ENCODE results near the gene HIP1R. TPM values are rescaled to one million over a fixed set of nuclear protein-coding genes. Genes with fewer than 3 reads are reported as not detected.
"Not testable (repeated sequence)": the region's sequence is repeated elsewhere in the genome, so short reads cannot be mapped to it uniquely, and the experiment has no call there.

Gene HIP1R
- total RNA-seq, 1 donor from 2014 or later = 12.9 TPM

DNA sequence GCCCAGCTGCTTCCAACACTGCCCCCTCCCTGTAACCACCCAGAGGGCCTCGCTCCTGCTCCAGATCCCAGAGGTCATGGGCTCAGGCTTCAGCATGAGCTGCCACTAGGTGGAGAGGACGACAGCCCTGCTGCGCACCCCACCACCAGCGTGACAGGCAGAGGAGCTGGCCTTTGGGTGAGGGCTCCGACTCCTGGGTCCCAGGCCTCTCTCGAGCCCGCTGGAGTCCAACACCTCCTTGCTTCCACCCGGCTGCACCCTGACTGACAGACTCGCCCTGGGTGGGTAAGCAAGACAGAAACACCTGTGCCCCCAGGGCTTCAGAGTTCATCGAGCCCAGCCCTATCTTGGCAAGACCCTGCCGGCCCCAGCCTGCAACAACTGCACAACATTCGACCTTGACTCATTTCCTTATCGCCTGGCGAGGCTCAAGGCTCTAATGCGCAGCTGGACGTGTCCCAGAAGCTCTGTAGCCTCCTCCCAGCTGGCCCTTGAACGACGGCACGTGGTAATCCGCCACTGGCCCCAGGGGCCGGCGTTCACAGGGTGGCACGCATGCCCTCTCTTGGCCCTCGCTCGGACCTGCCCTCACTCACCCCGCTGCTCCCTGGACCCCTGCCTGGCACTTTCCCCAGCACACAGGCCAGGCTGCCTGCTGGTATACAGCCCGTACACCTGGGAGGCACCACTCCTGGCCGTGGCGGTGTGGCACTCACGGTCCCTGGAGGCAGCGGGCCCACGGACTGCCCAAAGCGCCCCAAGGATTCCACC, 32.6 kb downstream of the HIP1R start:
- peak; percentile 64 for ATAC-seq (ENCODE audit: poor library complexity)
- peak; percentile 86 for DNase-seq
- intact Hi-C loops (cut with DNase I) = no loop called here

GRCh38 chr12:122868471-122869177, 33.4 kb downstream of the HIP1R start:
- intact Hi-C loops (cut with DNase I) = no loop called here
- DNase-seq (peak; percentile 30), ATAC-seq (ENCODE audit: poor library complexity) (no peak)

GRCh38 chr12:122869207-122869973, 34.1 kb downstream of the HIP1R start:
- no peak for DNase-seq
- intact Hi-C loops (cut with DNase I) = no loop called here
- ATAC-seq (ENCODE audit: poor library complexity) = no peak

DNA sequence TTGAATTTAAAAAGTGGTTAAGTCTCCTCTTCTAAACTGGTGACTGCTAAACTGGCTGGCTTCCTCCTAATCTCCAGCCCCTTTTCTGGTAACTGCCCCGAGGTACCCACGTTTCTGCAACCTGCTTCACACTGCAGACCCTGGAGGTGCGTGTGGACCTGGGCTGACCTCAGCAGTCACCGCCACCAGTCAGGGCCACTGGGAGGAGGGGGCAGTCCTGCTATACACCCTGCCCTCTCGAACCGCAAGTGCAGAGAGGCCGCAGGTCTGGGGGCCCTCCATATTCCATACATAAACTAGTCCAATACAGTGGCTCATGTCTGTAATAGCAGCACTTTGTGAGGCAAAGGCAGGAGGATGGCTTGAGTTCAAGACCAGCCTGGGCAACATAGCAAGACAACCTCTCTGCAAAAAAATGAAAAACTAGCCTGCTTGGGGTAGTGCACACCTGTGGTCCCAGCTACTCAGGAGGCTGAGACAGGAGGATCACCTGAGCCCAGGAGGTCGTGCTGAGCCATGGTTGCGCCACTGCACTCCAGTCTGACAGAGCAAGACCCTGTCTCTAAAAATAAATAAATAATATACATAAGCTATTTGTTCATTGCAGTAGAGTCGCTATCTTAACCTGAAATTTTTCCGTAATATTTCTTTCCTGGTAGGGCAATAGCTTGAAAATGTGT, 35.0 kb downstream of the HIP1R start:
- intact Hi-C loops (cut with DNase I) = no loop called here

GRCh38 chr12:122870867-122871664, 35.8 kb downstream of the HIP1R start:
- intact Hi-C loops (cut with DNase I) = no loop called here
- peak; percentile 63 for DNase-seq

More for the DNA sequence above, 35.0 kb downstream of the HIP1R start:
- ATAC-seq (ENCODE audit: poor library complexity) = no peak
- DNase-seq = peak; percentile 31

GRCh38 chr12:122871851-122872780, 36.9 kb downstream of the HIP1R start:
- DNase-seq (peak; percentile 71), ATAC-seq (ENCODE audit: poor library complexity) (peak; percentile 44)
- intact Hi-C loops (cut with DNase I) = no loop called here

More at GRCh38 chr12:122870867-122871664, 35.8 kb downstream of the HIP1R start:
- no peak for ATAC-seq (ENCODE audit: poor library complexity)

- intact Hi-C loops (cut with DNase I) = no loop called here
- no peak for ATAC-seq (ENCODE audit: poor library complexity)
- DNase-seq = no peak
Measured at GRCh38 chr12:122872815-122873361, 37.6 kb downstream of the HIP1R start.

DNA sequence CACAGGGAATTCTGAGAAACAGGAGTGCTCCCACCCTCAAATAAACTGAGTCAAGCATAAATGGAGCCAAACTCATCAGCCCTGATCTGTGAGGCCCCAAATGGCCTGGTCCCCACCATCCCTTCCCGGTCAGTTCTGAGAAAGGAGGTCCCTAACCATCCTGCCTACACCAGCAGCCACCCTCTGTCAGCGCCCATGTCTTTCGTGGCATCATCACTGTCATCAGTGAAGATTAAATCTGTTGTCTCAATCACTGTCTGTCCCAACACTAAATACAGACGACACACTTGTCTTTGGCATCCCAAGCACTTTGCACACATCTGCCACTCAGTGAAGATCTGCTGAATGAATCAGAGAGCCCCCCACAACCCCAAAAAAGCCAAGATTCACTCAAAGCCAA, 38.3 kb downstream of the HIP1R start:
- intact Hi-C loops (cut with DNase I) = no loop called here

DNA sequence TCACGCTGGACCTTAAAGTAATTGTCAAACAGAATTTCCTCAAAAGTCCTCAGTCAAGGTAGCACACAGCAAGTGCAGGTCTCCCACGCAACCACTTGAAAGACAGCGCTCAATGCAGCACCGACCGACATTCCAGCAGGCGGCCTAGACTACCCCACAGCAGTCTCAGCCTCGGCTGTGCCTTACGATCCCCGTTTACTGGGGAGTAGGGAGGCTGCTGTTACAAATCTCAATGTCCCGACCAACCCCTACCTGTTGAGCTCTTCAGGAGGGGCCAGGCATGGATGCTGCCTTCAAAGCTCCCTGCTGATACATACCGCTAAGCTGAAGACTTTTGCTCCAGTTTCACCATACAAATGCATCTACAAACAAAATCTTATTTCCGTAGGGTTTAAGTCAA, 38.8 kb downstream of the HIP1R start:
- DNase-seq = no peak
- intact Hi-C loops (cut with DNase I) = no loop called here
- ATAC-seq (ENCODE audit: poor library complexity) = no peak

More for the DNA sequence above, 38.3 kb downstream of the HIP1R start:
- ATAC-seq (ENCODE audit: poor library complexity) (no peak), DNase-seq (no peak)

DNA sequence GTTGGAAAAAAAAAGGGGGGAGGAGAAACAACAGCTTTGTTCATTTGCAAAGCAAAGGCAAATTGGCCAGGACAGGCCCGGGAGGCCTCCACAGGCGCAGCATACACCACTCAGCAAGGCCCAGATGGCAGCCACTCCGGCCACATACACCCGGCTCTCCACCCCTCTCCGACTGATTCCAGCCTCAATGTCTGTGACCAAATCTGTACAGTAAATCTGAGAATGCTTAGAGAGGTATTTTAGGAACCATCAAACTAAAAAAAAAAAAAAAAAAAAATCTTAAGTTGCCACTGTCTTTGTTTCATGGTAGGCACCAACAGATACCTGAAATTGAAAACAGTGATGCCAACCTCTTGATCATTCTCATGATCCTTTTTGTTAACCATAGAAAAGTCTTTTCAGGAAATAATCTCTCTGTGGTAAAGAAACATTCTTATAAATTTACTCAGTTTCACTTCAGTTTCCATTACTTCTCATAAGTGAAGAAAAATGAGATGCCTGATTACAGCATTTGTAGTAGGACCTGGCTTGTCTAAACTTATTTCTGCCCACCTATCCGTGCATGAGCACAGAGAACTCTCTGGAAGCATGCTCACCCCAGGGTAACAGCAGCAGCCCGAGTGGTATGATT, 40.4 kb downstream of the HIP1R start:
- ATAC-seq (ENCODE audit: poor library complexity) (no peak), DNase-seq (no peak)
- intact Hi-C loops (cut with DNase I) = no loop called here

- DNase-seq; ATAC-seq (ENCODE audit: poor library complexity); intact Hi-C loops (cut with DNase I): not testable (repeated sequence)
Measured at GRCh38 chr12:122876281-122876680, 41.0 kb downstream of the HIP1R start.

DNA sequence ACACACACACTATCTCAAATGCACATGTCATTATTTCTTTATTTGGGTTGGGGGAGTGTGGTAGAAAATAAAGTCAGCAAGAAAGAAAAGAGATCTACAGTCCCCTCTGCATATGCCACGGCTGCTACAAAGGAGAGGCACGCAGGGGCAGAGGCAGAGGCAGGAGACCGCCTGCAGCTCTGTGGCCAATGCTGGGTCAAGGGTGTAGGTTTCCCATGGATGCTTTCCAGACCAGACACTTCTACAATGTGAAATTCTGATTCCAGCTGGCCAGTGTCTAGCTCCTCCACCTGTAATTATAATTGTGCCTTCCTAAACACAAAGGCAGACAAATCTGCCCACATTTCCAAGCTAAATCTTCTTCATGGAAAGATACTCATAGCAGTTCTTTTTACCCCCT, 41.5 kb downstream of the HIP1R start:
- intact Hi-C loops (cut with DNase I) = no loop called here
- ATAC-seq (ENCODE audit: poor library complexity) (peak; percentile 43), DNase-seq (peak; percentile 39)

DNA sequence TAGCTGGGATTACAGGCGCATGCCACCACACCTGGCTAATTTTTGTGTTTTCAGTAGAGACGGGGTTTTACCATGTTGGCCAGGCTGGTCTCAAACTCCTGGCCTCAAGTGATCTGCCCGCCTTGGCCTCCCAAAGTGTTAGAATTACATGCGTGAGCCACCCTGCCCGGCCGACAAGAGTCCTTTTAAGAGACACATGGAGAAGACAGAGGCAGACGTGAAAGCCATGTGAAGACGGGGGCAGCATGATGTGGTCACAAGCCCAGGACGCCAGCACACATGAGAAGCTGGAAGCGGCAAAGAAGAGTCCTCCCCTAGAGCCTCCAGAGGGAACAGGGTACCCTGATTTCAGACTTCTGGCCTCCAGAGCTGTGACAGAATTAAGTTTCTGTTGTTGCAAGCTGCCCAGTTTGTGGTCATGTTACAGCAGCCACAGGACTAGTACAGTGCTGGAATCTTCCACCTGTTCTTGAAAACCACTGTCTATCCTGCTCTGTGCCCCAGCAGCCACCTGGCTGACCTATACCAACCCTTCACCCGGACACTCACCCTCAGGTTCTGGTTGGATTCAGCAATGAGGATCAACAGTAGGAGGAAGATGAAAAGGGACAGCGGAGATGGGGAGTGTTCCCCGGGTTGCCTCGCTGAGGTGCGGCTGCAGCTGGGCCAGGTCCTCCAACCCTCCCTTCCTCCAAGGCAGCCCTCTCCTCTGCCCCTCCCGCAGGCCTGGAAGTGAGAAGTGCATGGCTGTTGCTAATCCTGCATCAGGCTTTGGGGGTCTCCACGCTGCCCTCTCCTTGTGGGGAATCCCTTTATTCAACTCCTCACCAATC, 43.7 kb downstream of the HIP1R start:
- intact Hi-C loops (cut with DNase I) = no loop called here
- DNase-seq (peak; percentile 35), ATAC-seq (ENCODE audit: poor library complexity) (no peak)

DNA sequence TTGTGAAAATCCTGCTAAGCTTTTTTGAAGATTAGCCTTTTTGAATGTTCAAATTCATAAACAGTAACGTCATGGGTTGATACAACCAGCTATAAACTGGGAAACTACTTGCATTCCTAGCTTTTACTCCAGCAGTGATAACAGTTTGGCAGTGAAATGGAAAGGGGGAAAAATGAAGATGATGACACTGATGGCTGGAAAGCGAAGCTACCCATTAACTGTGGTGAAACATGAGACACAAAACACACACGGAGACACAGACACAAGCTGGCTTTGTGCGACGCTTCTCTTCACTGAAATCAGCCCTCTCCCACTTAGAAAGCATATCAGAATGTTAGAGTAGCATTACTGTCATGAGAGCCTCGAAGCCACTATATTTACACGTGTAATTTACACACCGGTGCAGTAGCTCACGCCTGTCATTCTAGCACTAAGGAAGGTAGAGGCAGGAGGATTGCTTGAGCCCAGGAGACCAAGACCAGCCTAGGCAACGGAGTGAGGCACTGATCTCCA, 45.0 kb downstream of the HIP1R start:
- intact Hi-C loops (cut with DNase I) = no loop called here
- peak; percentile 7 for ATAC-seq (ENCODE audit: poor library complexity)
- DNase-seq = no peak

- ATAC-seq (ENCODE audit: poor library complexity) (peak; percentile 51), DNase-seq (peak; percentile 50)
- intact Hi-C loops (cut with DNase I) = no loop called here
Measured at GRCh38 chr12:122880668-122881067, 45.4 kb downstream of the HIP1R start.

Measured in Right ventricle myocardium superior (tissue), 1 donor.